NCI-H187 treated with DMSO at 0.1 percent for 48 hours (cell line): ENCODE data around the gene STOML1.
"Not testable (repeated sequence)": the region's sequence is repeated elsewhere in the genome, so short reads cannot be mapped to it uniquely, and the experiment has no call there.

ENCODE experiments used
- DNase-seq: peaks from one replicate; lab custom pipeline; 2025; lab: John Stamatoyannopoulos, UW

STOML1 gene

GRCh38 chr15:73960472-73961070 lies 31.5 kb downstream of the STOML1 start:
- not testable (repeated sequence) for DNase-seq

- DNase-seq = no peak
These were observed 32.3 kb downstream of the STOML1 start for GRCh38 chr15:73959801-73960200.

GRCh38 chr15:73959012-73959581 lies 33.0 kb downstream of the STOML1 start:
- DNase-seq = peak; percentile 39

GRCh38 chr15:73957785-73958184 lies 34.3 kb downstream of the STOML1 start:
- no peak for DNase-seq

- no peak for DNase-seq
These were observed 34.8 kb downstream of the STOML1 start for GRCh38 chr15:73957276-73957675.

- DNase-seq = no peak
These were observed 35.4 kb downstream of the STOML1 start for GRCh38 chr15:73956743-73957135.

- no peak for DNase-seq
These were observed 36.0 kb downstream of the STOML1 start for GRCh38 chr15:73955861-73956742.

- DNase-seq = no peak
These were observed 36.8 kb downstream of the STOML1 start for GRCh38 chr15:73955326-73955725.

- no peak for DNase-seq
These were observed 37.6 kb downstream of the STOML1 start for GRCh38 chr15:73954188-73955145.

- DNase-seq = no peak
These were observed 39.0 kb downstream of the STOML1 start for GRCh38 chr15:73952913-73953750.

- DNase-seq = no peak
These were observed 39.8 kb downstream of the STOML1 start for GRCh38 chr15:73952171-73952912.

- DNase-seq = no peak
These were observed 40.5 kb downstream of the STOML1 start for GRCh38 chr15:73951601-73952000.

- peak; percentile 15 for DNase-seq
These were observed 41.1 kb downstream of the STOML1 start for GRCh38 chr15:73950831-73951561.

GRCh38 chr15:73950479-73950830 lies 41.6 kb downstream of the STOML1 start:
- no peak for DNase-seq

- DNase-seq = no peak
These were observed 42.6 kb downstream of the STOML1 start for GRCh38 chr15:73949496-73949895.

GRCh38 chr15:73948982-73949381 lies 43.1 kb downstream of the STOML1 start:
- no peak for DNase-seq

- no peak for DNase-seq
These were observed 43.7 kb downstream of the STOML1 start for GRCh38 chr15:73948396-73948795.

GRCh38 chr15:73947651-73948050 lies 44.4 kb downstream of the STOML1 start:
- no peak for DNase-seq

GRCh38 chr15:73946795-73947370 lies 45.2 kb downstream of the STOML1 start:
- DNase-seq = no peak
